NCI-H510A treated with DMSO at 0.1 percent for 48 hours (cell line): ENCODE data around the gene MRGPRX4.

ENCODE experiments used
- DNase-seq: peaks from one replicate; lab custom pipeline; 2025; lab: John Stamatoyannopoulos, UW

Gene MRGPRX4

DNA sequence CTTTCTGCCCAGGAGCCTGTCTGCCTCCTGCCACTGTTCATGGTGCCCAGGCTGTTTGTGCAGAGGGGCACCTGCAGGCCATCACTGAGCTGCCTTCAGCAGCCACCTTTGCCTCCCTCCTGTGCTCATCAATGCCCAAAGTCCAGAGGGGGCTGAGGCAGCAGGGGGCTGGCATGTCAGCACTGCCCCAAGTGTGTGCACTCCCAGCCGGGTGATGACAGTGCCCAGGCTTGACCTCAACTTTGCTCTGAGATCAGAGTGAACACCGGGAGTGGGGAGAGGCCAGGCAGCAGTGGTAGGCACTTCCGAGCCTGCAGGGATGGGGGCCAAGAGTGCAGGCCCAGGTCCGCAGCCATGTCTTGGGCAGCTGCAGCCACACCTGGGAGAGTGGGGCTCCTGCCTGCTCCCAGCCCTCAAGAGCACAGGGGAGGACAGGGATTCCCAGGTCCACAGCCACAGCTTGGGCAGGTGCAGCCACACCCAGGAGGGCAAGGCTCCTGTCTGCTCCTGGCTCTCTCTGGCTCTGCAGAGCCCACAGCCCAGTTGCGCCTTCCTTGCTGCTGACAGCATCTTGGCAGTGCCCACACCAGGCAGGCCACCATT, 48.7 kb downstream of the MRGPRX4 start:
- DNase-seq = no peak

DNA sequence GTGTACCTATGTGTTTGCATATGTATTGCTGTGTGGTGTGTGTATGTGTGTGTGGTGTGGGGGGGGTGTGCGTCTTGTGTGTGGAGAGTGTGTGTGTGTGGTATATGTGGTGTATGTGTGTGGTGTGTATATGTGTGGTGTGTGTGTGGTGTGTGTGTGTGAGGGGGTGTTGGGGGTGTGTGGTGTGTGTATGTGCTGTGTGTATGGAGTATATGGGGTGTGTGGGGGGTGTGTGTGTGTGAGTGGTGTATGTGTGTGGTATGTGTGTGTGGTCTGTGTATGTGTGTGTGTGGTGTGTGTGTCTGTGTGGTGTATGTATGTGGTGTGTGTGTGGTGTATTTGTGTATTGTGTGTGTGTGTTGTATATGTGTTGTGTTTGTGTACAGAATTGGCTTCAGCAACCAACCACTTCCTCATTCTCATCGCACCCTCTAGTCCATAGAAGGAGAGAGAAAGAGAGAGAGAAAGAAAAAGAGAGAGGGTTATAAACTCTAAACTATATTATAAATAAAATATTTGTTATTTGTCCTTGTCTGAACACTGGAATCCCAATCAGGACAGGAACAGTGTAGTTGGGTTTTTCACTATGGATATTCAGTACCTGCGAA, 50.3 kb downstream of the MRGPRX4 start:
- no peak for DNase-seq
